Frontal cortex (tissue), 4 donors: ENCODE measurements around the gene RACK1. TPM values are rescaled to one million over a fixed set of nuclear protein-coding genes. Genes with fewer than 3 reads are reported as not detected.
A peak's percentile ranks its signal among the peaks of the same experiment; 100 is the strongest.

Source experiments
- DNase-seq, 2 donors: peaks; one replicate each; pipeline ENCODE4 v3.0.0; 2012; ENCODE audit warnings: low spot score in 2 of 2
- FAIRE-seq: peaks from 2 replicates; lab custom pipeline; 2012; peaks lifted over from hg19 to GRCh38; lab: Jason Lieb, UNC
- total RNA-seq: library from RNA; depleted of rRNA; stranded (reverse); fragments of >200 nt; gene quantifications from one replicate; pipeline ENCODE4 v1.2.3, GENCODE V29; 2014
- donor health status: control.
- donor health status: control.
- donor health status: control.

Gene RACK1
- total RNA-seq, 1 donor from 2014 or later, result 3,351 TPM

DNA sequence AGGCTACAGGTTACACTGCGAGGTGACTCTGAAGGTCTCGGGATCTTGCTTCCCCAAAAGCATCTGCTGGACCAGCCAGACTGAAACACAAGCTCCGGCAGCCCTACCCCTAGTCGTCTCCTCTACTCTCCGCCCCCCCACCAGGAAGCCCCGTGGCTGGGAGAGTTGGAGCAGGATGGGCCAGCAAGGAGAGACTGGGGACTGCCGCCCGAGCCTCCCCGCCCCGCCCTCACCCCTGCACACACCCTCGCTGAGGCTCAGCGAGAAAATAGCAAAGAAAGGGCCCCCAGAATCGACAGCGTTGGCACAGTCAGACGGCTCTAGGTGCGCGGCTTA, 40.0 kb downstream of the RACK1 start:
- DNase-seq (no peak), FAIRE-seq (no peak)

DNA sequence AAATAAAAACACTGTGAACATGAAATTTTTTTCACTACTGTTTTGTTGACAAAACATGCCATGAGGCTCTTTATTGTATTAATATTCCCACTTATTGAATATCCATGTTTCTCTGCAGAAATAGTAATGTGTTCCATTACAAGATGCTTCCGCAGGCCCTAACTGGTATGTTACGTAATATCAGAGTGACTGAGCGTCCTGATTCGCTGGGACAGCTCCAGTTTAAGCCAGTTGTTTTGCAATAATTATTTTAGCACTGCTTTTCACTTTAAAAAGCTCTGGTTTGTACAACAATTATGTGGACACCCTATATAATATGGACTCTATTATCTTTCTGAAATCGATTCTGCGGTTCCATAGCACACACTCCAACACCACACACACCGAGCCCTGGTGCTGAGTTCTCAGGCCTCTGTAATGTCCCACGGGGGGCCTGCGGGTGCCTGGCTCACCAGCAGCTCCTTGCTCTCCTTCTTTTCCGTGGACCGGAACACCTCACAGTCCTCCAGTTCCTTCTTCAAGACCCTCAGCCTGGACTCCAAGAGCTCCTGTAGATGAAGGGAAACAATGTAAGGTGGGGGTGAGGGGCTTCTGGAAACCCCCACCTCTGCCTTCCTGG, 40.5 kb downstream of the RACK1 start:
- FAIRE-seq (no peak), DNase-seq (no peak)

DNA sequence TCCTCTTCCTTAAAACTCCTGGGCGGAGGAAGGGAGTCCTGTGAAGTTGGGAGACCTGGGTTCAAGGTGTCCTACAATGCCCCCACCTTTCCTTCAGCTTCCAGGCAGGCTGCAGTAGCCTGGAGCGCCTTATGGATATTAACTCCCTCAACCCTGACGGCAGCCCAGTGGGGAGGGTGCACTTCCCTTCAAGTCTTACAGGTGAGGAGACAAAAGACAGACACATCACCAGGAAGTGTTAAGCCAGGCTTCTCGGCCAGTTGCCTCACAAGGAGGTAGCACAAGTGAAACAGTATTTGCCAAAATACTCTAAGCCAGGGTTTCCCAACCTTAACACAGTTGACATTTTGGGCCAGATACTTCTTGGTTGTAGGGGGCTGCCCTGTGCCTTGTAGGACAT, 42.9 kb downstream of the RACK1 start:
- DNase-seq, result no peak
- FAIRE-seq, result no peak

DNA sequence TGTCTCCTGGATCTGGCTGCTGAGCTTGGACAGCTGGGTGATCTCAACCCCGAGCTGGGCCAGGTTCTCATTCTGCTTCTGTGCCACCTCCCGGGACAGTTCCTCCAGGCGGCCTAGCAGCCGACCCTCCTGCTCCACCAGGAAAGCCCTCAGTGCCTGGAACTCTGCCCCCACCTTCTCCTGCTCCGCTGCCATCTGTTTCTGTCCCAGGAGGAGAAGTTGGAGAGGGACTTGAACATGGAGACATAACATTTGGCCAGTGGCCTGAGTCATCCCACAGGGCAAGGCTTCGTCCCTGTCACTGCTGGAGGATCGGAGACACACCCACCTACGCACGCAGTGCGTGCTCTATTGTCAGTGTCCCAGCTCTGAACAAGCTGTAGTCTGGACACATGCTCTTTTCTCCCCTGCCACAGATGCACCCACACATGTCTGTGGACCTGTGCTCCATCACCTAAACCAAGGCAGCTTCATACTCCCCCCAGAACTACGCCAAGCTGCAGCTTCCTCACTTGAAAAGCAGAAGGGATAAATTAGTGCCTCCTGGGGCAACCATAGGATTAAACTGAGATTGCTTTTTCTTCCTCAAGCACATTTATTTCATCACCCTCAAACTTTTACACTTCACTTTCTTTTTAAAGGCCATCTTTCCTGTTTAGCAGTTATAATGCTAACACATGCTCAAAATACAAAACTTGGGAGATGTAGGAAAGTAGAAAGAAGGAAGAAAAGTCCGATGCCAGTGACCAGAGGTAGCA, 43.6 kb downstream of the RACK1 start:
- no peak for DNase-seq
- no peak for FAIRE-seq

DNA sequence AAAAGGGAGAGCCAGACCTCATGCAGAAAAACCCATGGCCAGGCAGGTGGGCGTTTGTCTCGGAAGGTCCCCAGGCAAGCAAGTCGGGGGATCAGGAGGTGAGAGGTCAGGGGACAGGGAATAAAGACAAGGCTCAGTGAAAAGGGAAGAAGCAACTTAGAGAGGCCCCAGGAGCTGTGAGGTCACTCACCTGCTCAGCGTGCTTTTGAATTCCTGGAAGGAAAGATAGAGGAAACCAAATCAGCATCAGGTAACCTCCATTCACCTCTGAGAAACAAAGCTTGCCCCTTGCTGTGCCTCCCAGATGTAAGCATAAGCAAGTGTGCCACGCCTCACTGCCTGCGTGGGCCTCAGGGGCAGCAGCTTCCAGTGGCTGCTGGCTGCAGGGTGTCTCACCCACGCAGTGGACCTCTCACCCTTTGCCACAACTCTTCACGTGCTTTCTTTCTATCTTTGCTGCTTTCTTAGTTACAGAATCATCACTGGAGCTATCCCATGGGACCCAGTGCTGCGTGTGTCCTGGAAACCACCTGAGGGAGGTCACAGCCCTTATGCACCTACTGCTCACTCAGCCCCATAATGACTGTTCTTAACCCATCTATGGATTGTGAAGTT, 44.7 kb downstream of the RACK1 start:
- DNase-seq (no peak), FAIRE-seq (no peak)

DNA sequence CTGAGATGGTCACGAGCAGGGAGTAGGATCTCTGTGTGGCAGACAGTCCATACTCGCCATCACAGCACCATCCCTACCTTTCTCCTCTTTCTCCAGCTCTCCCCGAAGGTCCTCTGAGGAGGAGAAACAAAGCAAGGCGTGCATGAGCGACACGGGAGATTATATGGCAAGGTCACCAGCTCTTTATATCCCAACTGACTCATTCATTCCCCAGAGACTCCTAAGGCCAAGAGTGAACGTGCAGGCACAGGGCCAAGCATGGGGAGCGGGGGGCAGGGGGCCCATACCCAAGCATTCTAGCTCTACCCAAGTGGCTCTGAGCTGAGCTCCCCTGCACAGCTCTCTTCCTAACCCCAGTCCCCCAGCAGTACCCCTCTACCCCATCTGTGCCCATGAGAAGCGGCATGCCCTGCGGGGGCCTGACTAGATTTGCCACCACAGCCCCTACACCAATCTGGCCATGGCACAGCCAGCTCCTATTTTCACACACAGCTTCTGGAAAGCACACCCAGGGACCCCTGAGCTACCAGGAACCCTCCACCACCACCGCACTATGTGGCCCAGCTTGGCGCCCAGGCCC, 45.5 kb downstream of the RACK1 start:
- DNase-seq (no peak), FAIRE-seq (no peak)

DNA sequence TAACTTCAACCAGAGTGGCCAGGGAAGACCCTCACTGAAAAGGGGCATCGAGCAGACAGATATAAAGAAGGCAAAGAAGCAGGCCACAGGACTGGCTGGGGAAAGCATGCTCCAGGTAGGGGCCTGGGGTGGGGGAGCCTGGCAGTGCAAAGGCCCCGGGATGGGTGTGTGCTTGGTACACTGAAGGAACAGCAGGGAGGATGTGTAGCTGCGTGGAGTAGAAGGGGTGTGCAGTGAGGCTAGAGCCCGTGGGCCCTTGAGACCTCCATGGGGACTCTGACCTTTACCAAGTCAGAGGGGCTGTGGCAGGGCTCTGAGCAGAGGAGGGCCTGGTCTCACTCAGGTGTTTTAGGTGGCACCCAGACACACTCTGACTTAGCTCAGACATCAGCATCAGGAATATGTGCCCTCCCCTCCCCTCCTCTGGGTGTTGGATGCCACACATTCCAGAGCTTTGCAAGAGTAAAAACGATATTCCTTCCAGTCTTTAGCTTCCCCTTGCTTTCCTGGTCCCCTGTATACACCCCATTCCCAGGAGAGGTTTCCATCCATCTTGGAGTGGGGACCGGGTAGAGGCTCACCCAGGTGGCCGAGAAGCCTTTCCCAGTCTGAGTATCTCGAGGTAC, 46.3 kb downstream of the RACK1 start:
- no peak for FAIRE-seq

DNA sequence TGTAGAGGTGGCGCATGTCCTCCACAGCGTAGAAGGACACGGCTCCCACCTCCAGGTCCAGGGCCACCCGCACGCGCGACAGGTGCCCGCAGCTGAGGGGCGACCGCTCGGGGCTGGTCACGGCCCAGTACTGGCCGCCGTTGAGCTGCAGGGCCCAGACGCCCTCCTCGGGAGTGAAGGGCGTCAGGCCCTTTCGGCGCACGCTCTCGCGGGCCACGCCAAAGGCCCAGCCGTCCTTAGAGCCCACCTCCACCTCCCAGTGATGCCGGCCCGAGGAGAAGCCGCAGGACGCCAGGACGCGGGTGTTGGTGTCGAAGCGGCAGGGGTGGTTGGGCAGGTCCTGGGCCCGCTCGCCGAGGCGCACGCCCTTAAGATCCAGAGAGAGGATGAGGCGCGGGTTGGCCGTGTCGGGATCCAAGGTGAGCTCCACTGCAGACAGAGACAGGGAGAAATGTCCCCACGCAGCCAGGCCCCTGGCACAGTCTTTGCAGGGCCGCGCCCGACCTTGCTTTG, 48.4 kb downstream of the RACK1 start:
- FAIRE-seq, result no peak

More for the DNA sequence above, 46.3 kb downstream of the RACK1 start:
- no peak for DNase-seq

DNA sequence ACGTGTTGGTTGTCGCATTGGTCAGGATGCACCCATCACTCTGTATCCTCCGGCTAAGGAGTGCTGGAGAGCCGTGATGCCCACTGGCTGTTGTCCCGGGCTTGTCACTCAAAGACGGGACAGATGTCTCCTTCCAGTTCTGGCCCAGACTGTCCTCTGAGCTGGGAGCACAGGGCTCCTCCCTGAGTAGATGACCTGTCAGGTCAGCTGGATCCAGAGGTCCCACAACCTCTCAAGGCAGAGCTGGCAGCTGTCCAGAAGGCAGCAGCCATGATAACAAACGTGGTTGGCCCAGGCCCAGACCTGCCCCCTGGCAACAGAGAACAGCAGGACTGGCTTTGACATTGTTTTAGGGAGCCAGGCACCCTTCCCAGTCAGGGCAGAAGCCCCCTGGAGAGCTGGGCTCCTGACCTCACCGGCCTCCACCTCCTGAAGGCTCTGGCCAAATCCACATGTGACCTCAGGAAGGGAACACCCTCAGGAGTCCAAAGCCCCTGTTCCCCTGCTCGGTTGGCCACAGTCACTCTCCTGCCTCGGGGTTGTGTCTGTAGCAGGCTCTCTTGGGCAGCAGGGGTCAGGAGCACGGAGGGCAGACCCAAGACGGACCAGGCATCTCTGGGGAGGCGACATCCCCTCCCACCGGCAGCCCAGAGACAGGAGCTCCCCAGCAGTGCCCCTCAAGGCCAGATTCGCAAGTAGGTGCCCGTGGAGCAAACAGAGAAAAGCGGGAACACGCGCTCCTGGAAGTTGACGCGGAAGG, 49.0 kb downstream of the RACK1 start:
- FAIRE-seq (no peak), DNase-seq (peak in 1 of 2 donors; percentile 22)

More for the DNA sequence above, 48.4 kb downstream of the RACK1 start:
- no peak for DNase-seq

DNA sequence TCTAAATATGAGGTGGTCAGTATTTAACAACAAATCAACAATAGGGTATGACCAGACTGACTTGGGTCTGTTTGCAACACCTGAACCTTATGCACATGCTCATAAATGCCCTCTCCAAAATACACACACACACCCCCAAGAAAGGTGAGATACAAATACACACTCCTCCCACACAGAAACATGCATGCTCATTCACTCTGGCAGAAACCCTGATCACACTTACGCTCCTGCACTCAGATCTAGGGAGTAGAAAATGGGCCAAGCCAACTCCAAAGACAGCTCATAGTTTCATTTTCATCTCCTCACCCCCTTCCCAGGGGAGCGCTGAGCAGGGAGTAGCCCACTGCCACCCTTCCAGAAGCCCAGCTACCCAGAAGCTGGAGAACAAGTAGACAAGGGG, 50.0 kb downstream of the RACK1 start:
- FAIRE-seq (no peak), DNase-seq (peak in 1 of 2 donors; percentile 25)

DNA sequence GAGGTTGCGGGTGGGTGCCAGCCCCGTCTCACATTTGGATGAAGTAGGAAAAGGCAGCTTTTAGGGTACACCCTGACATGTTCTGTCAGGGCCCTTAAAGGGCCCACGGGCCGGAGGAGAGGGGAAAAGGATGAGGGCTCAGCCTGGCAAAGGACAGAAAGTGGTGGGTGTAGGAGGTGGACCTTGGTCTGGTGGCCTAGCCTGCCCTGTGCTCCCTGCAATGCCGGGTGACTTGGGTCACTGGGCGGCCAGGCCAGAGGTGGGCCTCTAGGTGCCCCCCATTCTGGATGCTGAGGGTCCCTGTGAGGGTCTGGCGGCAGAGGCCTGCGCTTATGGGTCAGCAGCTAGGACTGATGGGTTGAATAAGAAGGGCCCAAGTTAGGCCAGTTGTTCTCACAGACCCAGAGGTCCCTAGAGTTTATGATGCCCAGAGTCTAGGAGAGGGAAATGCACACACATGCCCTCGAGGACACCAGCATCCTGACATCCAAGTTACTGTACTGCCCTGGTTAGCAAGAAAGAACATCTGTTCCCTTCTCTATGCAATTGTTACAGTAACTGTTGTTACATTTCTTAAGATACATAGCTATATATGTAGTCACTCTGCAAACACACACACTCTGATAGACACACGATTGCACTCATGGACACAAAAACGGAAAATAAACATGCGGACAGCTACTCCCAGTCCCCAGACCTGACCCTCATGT, 51.2 kb downstream of the RACK1 start:
- FAIRE-seq, result no peak
- DNase-seq, result peak in 1 of 2 donors; percentile 34

DNA sequence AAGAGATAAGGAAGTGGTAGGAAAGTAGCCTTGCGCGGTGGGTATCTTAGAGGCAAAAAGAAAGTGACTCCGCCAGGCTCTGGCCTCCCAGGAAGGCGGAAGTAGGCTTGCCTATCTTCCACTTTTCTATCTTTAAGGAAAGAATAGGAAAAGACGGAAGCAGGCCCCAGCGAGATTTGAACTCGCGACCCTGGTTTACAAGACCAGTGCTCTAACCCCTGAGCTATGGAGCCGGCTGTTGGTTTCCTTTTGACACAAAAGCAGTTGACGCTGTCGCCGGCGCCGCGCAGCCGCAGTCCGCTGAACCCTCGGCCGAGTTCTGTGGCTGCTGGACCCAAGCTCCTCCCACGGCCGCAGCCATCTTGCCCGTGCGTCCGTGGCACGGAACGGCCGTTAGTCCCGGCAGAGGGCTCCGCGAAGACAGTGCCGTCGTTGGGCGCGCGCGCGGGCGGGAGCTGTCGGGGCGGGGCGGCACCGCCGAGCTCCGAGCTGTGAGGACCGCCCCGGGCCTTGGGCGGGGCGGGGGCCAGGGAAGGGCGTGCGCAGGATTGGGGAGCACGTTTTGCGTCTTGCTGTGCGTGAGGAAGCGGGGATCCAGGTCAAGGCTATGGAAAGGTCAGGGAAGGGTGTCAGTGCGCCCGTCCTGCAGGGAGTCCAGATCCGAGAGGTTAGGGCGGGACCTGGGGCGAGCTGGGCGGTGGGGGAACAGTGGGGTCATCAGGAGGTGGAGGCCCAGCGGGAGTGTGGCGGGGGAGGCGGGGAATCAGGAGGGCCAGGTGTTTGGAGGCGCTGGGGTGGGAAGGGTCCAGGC, 52.0 kb downstream of the RACK1 start:
- no peak for FAIRE-seq

DNA sequence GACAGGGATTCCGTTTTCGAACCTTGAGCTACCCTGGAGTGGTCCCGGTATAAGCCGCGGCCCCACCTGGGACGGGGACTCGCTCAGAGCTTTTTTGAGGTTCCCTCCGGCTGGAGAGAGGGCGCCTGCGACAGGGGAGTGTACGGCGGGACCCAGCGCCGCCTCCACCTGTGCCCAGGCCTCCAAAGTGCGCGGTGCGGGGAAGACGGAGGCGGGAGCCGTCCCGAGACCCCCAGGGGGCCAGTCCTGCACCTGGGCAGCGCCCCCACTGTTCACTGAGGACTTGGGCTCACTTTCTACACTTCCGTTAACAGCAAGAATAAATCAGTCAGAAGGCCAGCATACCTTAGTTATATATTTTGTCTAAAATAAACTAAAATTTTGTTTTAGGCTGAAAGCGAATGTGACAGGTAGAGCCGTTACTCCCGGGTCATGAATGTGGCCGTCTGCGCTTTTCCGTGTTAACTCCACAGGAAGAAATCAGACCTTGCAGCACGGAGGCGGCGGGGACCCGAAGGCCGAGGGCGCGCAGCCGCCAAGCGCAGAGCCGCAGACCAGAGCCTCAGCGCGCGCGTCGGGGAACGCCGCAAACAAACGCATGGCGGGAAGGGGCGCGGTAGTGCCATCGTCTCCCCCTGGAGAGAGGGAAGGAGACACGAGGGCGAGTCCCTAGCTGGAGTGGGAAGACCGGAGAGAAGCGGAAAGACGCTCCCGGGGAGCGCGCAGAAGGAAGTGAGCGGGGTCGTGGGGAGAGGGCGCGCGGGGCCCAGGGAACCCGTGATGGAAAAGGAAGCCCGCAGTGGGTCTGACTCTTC, 52.8 kb downstream of the RACK1 start:
- DNase-seq, result peak in 1 of 2 donors; percentile 45

More for the DNA sequence above, 52.0 kb downstream of the RACK1 start:
- peak; percentile 92 to 95 for DNase-seq

DNA sequence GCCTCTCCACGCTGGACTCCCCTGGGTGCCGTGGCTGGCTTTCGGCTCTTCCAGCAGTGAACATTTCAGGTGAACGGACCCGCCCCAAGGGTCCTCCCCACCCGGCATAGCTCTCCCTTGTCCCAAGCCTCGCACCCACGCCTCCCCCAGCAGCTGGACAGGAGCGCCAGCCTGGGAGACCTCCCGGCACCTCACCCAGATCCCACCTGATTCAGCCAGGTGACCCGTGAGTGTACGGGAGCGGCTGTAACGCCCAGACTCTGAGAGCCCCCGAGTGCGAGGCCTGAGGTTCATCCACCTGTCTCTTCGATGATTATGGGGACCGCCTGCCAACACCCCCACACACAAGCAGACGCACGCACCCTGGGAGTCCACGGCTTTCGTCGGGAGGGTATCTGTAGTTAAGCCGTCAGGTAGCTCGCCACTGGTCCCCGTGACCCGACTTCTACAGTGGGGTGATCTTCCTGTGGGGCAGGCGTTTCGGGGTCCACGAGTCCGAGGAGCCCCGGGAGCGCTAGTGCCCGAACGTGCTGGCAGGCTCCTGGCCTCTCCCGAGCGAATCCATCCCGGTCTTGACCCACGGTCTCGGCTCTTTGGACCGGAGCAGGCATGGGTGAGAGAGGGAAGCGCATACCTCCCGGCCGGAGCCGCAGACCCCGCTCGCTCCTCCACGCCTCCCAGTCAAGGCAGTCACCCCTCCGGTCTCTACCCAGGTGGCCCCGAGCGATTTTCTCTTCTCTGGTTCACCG, 53.6 kb downstream of the RACK1 start:
- DNase-seq (no peak), FAIRE-seq (no peak)

More for the DNA sequence above, 52.8 kb downstream of the RACK1 start:
- FAIRE-seq, result no peak

DNA sequence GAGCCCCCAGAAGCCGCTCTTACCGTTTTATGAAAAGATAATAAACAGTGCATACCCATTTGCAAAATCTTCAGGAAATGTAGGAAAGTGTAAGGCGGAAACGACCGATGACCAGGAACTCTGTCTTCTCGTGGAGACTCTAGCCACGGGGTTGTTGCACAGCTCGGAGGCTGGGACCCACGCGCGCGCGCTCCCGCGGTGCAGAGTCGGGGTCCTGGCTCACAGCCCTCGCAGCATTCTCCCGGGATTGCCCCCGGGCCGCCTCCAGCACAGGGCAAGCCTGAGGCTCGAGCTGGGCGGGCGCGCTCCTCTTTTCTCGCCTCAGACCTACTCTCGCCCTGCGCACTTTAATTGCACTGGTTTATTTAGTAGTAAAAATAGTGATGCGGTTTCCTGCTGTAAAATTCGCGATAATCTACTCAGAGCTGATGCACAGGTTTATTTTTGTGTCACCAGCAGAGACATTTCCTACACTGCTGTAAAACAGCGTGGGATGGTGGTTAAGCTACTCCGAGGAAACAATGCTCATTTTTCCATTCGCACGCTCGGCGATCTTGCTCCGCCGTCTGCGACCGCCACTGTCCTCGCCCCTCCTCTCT, 54.2 kb downstream of the RACK1 start:
- no peak for DNase-seq
- no peak for FAIRE-seq

DNA sequence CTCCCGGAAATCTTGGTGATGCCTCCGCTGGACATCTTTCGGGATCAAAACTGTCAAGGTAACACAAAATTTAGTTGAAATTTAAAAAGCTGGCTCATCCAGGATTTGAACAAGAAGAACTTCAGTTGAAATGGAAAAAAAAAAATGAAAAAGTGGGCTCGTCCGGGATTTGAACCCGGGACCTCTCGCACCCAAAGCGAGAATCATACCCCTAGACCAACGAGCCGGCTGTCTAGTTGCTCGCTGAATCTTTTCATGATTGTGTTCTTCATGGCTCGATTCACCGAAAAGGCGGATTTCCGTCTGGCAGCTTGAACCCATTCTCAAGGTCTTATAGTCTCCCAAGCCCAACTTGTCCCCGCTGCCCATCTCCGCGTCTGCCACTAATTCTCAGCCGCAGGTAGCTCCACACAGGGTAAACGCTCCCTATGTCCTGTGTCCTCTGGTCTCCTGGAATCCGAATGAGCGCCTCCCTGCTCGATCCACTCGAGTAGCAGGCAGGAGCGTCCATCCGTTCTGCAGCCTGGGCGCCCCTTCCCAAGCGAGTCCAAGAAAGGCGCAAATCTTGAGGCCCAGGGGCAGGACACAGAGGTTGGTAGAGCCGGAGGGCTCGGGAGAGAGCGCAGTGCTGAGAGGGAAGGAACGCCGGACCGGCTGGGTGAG, 54.9 kb downstream of the RACK1 start:
- no peak for DNase-seq
- FAIRE-seq, result no peak
